Ammon's horn (tissue), 1 donor: ENCODE results near the gene ZNF385A.

Source experiments
- DNase-seq: peaks from one replicate; pipeline ENCODE4 v3.0.0-alpha.2; 2016; ENCODE audit warnings: low spot score

Gene ZNF385A

GRCh38 chr12:54384591-54385041 is at the start of gene ZNF385A:
ZNF385A (minus strand) TSS chr12:54384733; CDS start chr12:54384514, 219 bp downstream.
- peak; percentile 74 for DNase-seq

GRCh38 chr12:54432815-54433164 is 48.3 kb upstream of the ZNF385A start:
- no peak for DNase-seq

GRCh38 chr12:54431911-54432814 is 47.6 kb upstream of the ZNF385A start:
- no peak for DNase-seq

- no peak for DNase-seq
These were observed 46.0 kb upstream of the ZNF385A start for GRCh38 chr12:54430471-54431069.

- DNase-seq: no peak
These were observed 44.5 kb upstream of the ZNF385A start for GRCh38 chr12:54429014-54429471.

DNA sequence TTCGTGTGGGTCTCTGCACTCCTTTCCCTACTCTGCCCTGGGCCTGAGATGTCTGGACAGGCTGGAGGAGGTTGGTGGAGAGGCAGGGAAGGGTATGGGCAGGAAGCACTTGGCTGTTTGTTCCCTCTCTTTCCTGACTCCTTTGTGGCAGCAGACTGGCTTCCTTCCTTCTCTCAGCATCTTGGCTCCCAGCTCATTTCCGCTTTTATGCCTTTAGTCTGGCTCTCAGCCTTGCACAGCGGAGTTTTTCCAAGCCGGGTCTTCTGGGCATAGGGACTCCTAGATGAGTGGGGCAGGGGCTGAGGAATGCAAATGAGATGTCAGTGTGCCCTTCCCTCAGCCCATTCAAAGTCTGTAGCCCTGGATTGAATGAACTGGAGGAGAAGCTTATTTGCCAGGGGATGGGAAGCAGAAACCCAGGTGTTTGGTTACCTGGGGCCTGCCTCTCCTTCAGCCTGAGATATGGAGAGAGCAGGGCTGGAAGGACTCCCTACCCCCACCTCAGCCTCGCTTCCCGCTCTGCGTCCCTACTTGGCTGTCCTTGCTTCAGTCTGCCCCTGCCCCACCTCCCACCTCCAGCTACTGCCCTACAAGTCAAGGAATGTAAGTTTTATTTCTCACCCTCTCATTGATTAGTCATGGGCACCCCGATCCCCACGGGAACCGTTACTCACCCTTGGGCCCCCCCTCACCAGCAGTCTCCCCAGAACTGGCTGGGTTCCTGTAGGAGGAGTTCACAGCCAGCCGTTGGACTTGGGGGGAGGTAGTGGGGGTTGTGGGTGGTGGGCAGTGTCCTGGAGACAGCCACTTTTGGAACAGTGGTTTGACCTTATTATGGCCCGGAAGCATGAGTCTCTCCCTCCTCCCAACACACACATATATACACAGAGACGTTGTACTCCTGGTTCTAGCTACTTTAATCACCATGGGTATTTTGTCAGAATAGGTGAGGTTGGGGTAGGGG is 43.8 kb upstream of the ZNF385A start:
- no peak for DNase-seq

GRCh38 chr12:54427106-54427505 is 42.6 kb upstream of the ZNF385A start:
- DNase-seq: no peak

- no peak for DNase-seq
These were observed 42.2 kb upstream of the ZNF385A start for GRCh38 chr12:54426690-54427089.

GRCh38 chr12:54425702-54426101 is 41.2 kb upstream of the ZNF385A start:
- DNase-seq: no peak

DNA sequence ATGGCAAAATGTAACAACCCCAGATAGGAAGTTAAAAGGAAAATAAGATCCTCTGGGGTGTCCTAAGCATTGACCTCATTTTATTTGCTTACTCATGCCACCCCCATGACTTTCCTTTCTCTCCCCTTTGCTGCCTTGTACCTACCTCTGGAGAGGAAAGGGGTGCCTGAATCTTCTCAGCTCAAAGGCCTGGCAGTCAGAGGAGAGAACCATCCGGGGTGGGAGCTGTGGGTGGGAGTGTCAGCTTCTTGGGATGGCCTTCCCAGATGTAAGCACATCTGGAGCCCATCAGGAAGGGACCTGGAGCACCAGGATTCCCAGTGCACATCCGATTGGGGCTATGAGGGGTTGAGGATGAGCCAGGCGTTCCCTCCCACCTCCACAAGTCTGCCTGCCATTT is 39.7 kb upstream of the ZNF385A start:
- DNase-seq: no peak

GRCh38 chr12:54423816-54424150 is 39.2 kb upstream of the ZNF385A start:
- DNase-seq: no peak

- no peak for DNase-seq
These were observed 37.3 kb upstream of the ZNF385A start for GRCh38 chr12:54421879-54422250.

GRCh38 chr12:54421175-54421878 is 36.8 kb upstream of the ZNF385A start:
- no peak for DNase-seq

GRCh38 chr12:54420766-54421144 is 36.2 kb upstream of the ZNF385A start:
- no peak for DNase-seq

DNA sequence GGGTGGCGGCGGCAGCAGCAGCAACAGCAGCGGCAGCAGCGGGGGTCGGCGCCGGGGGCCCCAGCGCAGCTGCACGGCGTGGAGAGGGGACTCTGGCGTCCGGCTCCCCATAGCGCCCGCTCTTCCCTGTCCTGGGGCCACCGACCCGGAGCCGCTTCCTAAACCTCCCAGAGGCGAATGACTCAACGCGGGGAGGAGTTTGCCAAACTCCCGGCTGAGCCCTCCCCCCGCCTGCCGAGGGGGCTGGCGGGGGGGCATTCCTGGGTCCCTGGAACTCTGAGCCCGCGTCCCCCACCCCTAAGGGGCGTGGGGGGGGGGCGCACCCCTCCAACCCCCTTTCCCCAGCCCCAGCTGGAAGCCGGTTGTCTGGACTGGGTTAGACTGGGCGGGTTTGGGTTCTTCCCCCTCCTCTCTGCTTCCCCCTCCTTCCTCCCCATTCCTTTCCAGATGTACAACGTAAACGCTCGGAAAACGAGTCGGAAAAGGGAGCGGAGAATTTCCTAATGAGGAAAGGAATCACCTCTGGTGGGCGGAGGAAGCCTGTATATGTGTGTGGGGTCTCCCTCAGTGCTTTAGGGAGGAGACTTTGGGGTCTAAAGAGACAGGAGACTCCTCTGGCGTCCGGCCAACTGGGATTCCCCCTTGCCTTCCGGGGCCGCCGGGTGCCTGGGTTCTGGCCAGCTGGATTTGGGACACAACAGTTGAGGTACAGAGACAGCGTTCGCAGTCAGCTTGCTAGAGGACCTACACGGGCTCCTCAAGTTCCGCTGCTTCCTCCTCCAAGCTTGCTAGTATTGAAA is 34.8 kb upstream of the ZNF385A start, which contains the start of gene ITGA5:
Gene ITGA5, minus strand, starts transcription at position 179 of the 800 bp plus-strand sequence. Its CDS starts 68 bp downstream, at position 111.
- DNase-seq: no peak

- DNase-seq: no peak
These were observed 34.0 kb upstream of the ZNF385A start for GRCh38 chr12:54418441-54419087.

- DNase-seq: no peak
These were observed 33.3 kb upstream of the ZNF385A start for GRCh38 chr12:54417712-54418440.

- no peak for DNase-seq
These were observed 32.4 kb upstream of the ZNF385A start for GRCh38 chr12:54416687-54417603.
